Sigmoid colon (tissue), 4 donors: ENCODE measurements around the gene PRRT3.

Experiments
- EP300 ChIP-seq, 4 donors: sonication (generic); formaldehyde crosslinking; IDR thresholded peaks; one replicate each; pipeline ENCODE4 v1.6.1; 2017; ENCODE audit warnings: antibody characterized with exemption in 4 of 4
- POLR2A ChIP-seq, 2 donors: fragments of 450-650 bp; IDR thresholded peaks; one replicate each; pipeline ENCODE4 v1.6.1; 2016; ENCODE audit warnings: antibody characterized with exemption in 2 of 2, mild to moderate bottlenecking in 2 of 2, moderate library complexity in 2 of 2
- POLR2AphosphoS5 ChIP-seq, 4 donors: sonication (generic); formaldehyde crosslinking; IDR thresholded peaks; one replicate each; pipeline ENCODE4 v1.6.1; 2017; ENCODE audit warnings: antibody characterized with exemption in 4 of 4
- TF ChIP-seq, protein P1 (sequence below), 4 experiments: fragments of 450-650 bp in 3 of 4; fragments of 200-600 bp in 1 of 4; IDR thresholded peaks; one replicate each; pipeline ENCODE4 v1.5.1; 2016 to 2019; ENCODE audit warnings: antibody characterized with exemption in 4 of 4, mild to moderate bottlenecking in 3 of 4, moderate library complexity in 2 of 4

DNA sequence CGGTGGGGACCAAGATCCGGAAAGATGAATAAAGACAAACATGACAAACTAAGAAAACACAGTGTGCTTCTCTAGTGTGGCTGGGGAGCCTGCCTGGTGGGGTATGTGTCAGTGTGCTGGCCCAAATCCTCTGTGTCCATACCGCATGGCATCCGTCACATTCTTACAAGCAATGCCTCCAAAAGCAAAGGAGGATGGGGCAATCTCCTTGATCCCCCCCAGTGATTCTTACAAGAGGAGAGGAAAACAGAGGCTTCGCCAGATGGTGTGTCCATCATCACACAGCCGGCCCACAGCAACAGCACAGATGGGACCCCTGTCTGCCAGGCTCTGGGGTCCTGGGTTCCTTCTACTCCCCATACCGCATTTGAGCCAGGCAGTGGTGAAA lies 35.9 kb downstream of the PRRT3 start:
- TF ChIP-seq, protein P1, sequence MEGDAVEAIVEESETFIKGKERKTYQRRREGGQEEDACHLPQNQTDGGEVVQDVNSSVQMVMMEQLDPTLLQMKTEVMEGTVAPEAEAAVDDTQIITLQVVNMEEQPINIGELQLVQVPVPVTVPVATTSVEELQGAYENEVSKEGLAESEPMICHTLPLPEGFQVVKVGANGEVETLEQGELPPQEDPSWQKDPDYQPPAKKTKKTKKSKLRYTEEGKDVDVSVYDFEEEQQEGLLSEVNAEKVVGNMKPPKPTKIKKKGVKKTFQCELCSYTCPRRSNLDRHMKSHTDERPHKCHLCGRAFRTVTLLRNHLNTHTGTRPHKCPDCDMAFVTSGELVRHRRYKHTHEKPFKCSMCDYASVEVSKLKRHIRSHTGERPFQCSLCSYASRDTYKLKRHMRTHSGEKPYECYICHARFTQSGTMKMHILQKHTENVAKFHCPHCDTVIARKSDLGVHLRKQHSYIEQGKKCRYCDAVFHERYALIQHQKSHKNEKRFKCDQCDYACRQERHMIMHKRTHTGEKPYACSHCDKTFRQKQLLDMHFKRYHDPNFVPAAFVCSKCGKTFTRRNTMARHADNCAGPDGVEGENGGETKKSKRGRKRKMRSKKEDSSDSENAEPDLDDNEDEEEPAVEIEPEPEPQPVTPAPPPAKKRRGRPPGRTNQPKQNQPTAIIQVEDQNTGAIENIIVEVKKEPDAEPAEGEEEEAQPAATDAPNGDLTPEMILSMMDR (IDR thresholded peaks at IDR 0.05): no peak
- TF ChIP-seq POLR2AphosphoS5 (IDR thresholded peaks at IDR 0.05) (no peak), POLR2A (IDR thresholded peaks at IDR 0.05) (no peak), EP300 (IDR thresholded peaks at IDR 0.05) (no peak)
